Testis (tissue), 3 donors: ENCODE data around the gene MRGPRX3. TPM values are rescaled to one million over a fixed set of nuclear protein-coding genes. Genes with fewer than 3 reads are reported as not detected.

Source experiments
- DNase-seq: peaks from one replicate; pipeline ENCODE4 v3.0.0-alpha.2; 2019
- H3K27ac ChIP-seq, 2 donors: fragments of 200-600 bp; sonication (generic); one replicate each; pipeline ENCODE4 v1.5.1; 2019
- H3K27me3 ChIP-seq: fragments of 200-600 bp; sonication (generic); one replicate; pipeline ENCODE4 v1.5.1; 2019
- H3K36me3 ChIP-seq: fragments of 200-600 bp; sonication (generic); one replicate; pipeline ENCODE4 v1.5.1; 2017; ENCODE audit warnings: low read depth; ENCODE audit errors: missing control alignments
- H3K4me1 ChIP-seq: fragments of 200-600 bp; sonication (generic); one replicate; pipeline ENCODE4 v1.5.1; 2019
- H3K4me3 ChIP-seq, 2 donors: fragments of 200-600 bp; sonication (generic); one replicate each; pipeline ENCODE4 v1.5.1; 2017 to 2019
- H3K9me3 ChIP-seq: fragments of 200-600 bp; sonication (generic); one replicate; pipeline ENCODE4 v1.5.1; 2017
- CTCF ChIP-seq, 3 experiments: fragments of 450-650 bp in 2 of 3; fragments of 200-600 bp in 1 of 3; sonication (generic) in 1 of 3; IDR thresholded peaks; one replicate each; pipeline ENCODE4 v1.5.1; 2016 to 2019; ENCODE audit warnings: antibody characterized with exemption in 3 of 3, mild to moderate bottlenecking in 2 of 3, moderate library complexity in 1 of 3
- POLR2A ChIP-seq: fragments of 450-650 bp; IDR thresholded peaks from one replicate; pipeline ENCODE4 v1.6.1; 2017; ENCODE audit warnings: antibody characterized with exemption, mild to moderate bottlenecking, moderate library complexity
- WGBS, 2 donors: methylation state at CpG; one replicate each; pipeline ENCODE4 v1.1.5; 2018; 5-methylcytosine and 5-hydroxymethylcytosine counted together
- intact Hi-C: fragments of 100-400 bp; cut with DNase I; formaldehyde crosslinking; loops from one replicate; pipeline ENCODE4 v1.15.1; 2023; ENCODE audit warnings: low total_unique reads
- polyA plus RNA-seq: library from polyadenylated mRNA; stranded (reverse); fragments of 350-450 nt; fragmentation: Illumina TruSeq; extraction: RNeasy Lipid Tissue Mini Kit (QIAGEN cat#74804); gene quantifications from one replicate; pipeline ENCODE4 v1.2.3, GENCODE V29; 2014; ENCODE audit warnings: low read depth, low replicate concordance; ENCODE audit not compliant: insufficient read depth
- total RNA-seq, 2 donors: library from RNA; depleted of rRNA; stranded (reverse); fragments of >200 nt; gene quantifications; one replicate each; pipeline ENCODE4 v1.2.3, GENCODE V29; 2016

MRGPRX3 gene
- total and polyA plus RNA-seq, 3 donors from 2014 or later, result not detected

DNA sequence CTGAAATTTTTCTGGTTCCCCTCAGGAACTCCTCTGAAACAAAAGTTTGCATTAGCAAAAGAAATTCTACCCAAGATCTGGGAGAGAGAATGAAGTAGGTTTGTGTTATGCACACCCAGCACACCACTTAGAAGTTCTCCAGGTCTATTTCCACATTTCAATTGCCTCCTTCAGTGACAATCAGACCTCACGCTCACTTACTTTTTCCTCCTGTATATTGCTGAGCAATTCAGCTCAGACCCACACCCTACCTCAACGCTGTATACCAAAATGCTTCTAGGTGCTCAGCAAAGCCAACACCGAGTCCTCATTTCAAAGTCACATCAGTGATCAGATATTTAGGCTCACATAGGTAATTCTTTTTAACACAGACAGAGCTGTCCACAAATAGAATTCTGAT is 19.2 kb downstream of the MRGPRX3 start:
- intact Hi-C loops, result no loop called here
- no peak for TF ChIP-seq CTCF (IDR thresholded peaks at IDR 0.05)
- TF ChIP-seq POLR2A, result no peak
- H3K4me1 ChIP-seq, result no peaks in the 10 kb centered on the region
- no peaks in the 10 kb centered on the region for H3K36me3 ChIP-seq
- H3K4me3 ChIP-seq, result no peak overlapping the region
- 85 to 92% methylated on average over 3 of the region's 3 CpGs for WGBS, 2 donors
- DNase-seq, result no peak
- H3K9me3 ChIP-seq, result no peaks in the 10 kb centered on the region
- no peaks in the 10 kb centered on the region for H3K27me3 ChIP-seq
- H3K27ac ChIP-seq, result no peak overlapping the region

- no peak for DNase-seq
- TF ChIP-seq CTCF (IDR thresholded peaks at IDR 0.05) (no peak), POLR2A (no peak)
- WGBS, 2 donors, result 67 to 71% methylated on average over 1 of the region's 1 CpG
- H3K27me3 ChIP-seq, result no peaks in the 10 kb centered on the region
- no peaks in the 10 kb centered on the region for H3K36me3 ChIP-seq
- intact Hi-C loops, result no loop called here
- H3K9me3 ChIP-seq, result no peaks in the 10 kb centered on the region
- no peak overlapping the region for H3K4me3 ChIP-seq
- H3K4me1 ChIP-seq, result no peaks in the 10 kb centered on the region
- H3K27ac ChIP-seq, result no peak overlapping the region
These were observed 36.0 kb downstream of the MRGPRX3 start for GRCh38 chr11:18168372-18168771.

DNA sequence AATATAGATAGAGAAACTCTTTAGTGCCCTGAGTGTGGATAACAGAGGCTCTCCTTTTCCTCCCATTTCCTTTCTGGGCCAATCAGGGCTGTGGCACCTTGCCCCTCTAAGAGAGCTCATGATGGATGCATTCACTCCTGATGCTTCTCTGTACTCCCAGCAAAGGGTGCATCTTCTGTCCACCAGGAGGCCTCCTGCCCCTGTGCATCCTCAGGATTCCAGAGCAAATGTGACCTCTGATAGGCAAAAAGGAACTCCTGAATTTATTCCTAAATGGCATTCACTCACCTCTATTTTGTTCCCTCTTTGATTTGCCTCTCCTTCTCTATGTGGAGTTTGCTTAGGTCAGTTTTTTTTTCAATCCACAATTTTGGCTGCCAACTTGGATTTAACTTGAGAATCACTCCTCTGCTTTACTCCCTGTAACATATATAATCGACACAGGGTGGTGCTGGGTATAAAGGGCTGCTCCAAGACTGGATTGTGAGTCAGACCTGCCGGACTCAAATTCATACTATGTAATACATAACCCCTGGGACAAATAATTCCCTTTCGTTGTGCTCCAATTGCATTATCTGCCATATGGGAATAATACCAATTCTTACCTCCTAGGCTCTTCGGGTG is 39.1 kb downstream of the MRGPRX3 start:
- Histone ChIP-seq H3K9me3 (no peaks in the 10 kb centered on the region), H3K4me3 (no peak overlapping the region), H3K36me3 (no peaks in the 10 kb centered on the region), H3K27ac (no peak overlapping the region), H3K27me3 (no peaks in the 10 kb centered on the region), H3K4me1 (no peaks in the 10 kb centered on the region)
- 64 to 70% methylated on average over 4 of the region's 4 CpGs for WGBS, 2 donors
- intact Hi-C loops, result no loop called here
- TF ChIP-seq CTCF (IDR thresholded peaks at IDR 0.05), result peak; percentile 27 to 54 (median 43)
- TF ChIP-seq POLR2A, result no peak
- peak; percentile 66 for DNase-seq

GRCh38 chr11:18172666-18173065 is 40.3 kb downstream of the MRGPRX3 start, which contains the start of gene MRGPRX4:
Gene MRGPRX4 (plus strand): TSS chr11:18172837. CDS start chr11:18173257, 420 bp downstream.
- no peak for DNase-seq
- 47 to 72% methylated on average over 3 of the region's 3 CpGs for WGBS, 2 donors
- Histone ChIP-seq H3K4me1 (no peaks in the 10 kb centered on the region), H3K36me3 (no peaks in the 10 kb centered on the region), H3K27ac (no peak within 1 kb of the TSS), H3K4me3 (no peak within 1 kb of the TSS), H3K9me3 (no peaks in the 10 kb centered on the region), H3K27me3 (no peaks in the 10 kb centered on the region)
- intact Hi-C loops, result no loop called here
- no peak for TF ChIP-seq CTCF (IDR thresholded peaks at IDR 0.05)
- no peak for TF ChIP-seq POLR2A
